Measurements from ENCODE around the gene VCX3B.
"Not testable (repeated sequence)": the region's sequence is repeated elsewhere in the genome, so short reads cannot be mapped to it uniquely, and the experiment has no call there.

Gene VCX3B

DNA sequence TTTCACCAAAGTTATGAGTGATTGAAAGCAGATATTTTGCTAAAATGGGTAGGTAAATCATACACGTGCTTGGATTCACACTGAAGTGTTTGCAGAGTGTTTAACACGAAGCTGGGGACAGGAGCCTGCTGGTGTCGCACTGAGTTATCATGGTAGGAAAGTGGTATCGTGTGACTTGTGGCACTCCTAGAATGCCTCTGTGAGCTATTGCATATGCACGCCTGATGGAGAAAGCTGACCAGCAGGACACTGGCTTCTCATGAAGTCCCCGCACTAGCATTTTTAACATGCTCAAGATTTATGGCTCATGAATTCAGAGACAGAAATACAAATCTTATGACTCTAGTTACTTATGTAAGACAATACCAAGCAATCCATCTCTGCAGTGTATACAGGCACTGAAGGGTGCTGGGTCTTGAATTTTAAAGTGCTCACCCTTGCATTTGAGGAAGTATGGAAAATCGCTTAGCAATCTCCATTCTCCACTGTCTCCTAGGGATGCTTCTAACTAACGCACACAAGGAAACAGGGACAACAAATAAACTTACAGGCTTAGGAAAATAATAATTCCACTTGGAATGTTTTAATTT is 19.8 kb downstream of the VCX3B start:
- DNase-seq (ENCODE audit: low read depth, low spot score), result no peak
- POLR2A ChIA-PET, result no interaction called here

DNA sequence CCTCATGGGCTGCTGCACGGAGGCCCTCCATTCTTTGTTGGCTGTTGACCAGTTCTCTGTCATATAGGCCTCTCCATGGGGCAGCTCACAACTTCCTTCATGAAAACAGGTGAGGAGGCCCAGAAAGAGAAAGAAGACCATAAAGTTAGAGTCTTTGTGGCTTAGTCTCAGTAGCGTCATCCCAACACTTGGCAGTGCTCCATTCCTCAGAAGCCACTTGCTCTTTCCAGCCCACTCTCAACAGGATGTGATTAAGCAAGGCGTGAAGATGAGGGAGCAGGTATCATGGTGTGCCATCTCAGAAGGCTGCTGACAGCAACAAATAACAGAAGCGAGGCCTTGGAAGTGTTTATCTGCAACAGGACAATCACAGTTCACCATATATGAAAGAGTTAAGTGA is 30.4 kb downstream of the VCX3B start:
- CTCF ChIA-PET; H3K4me3 ChIP-seq (ENCODE audit: low read depth, low read length); DNase-seq (ENCODE audit: low read depth, low spot score); POLR2A ChIA-PET: not testable (repeated sequence)

More for the DNA sequence above, 19.8 kb downstream of the VCX3B start:
- CTCF ChIA-PET, result no interaction called here
- TF ChIP-seq, protein P1, sequence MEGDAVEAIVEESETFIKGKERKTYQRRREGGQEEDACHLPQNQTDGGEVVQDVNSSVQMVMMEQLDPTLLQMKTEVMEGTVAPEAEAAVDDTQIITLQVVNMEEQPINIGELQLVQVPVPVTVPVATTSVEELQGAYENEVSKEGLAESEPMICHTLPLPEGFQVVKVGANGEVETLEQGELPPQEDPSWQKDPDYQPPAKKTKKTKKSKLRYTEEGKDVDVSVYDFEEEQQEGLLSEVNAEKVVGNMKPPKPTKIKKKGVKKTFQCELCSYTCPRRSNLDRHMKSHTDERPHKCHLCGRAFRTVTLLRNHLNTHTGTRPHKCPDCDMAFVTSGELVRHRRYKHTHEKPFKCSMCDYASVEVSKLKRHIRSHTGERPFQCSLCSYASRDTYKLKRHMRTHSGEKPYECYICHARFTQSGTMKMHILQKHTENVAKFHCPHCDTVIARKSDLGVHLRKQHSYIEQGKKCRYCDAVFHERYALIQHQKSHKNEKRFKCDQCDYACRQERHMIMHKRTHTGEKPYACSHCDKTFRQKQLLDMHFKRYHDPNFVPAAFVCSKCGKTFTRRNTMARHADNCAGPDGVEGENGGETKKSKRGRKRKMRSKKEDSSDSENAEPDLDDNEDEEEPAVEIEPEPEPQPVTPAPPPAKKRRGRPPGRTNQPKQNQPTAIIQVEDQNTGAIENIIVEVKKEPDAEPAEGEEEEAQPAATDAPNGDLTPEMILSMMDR (IDR thresholded peaks at IDR 0.05; ENCODE audit: insufficient read depth, low read length, missing control alignments), result no peak
- no peak overlapping the region for H3K4me3 ChIP-seq (ENCODE audit: low read depth, low read length)

GRCh38 chrX:8500203-8500602 is 35.6 kb downstream of the VCX3B start:
- TF ChIP-seq, protein P1 (IDR thresholded peaks at IDR 0.05; ENCODE audit: insufficient read depth, low read length, missing control alignments), result no peak
- CTCF ChIA-PET, result no interaction called here
- no peak for DNase-seq (ENCODE audit: low read depth, low spot score)
- POLR2A ChIA-PET, result no interaction called here
- H3K4me3 ChIP-seq (ENCODE audit: low read depth, low read length), result no peak overlapping the region

DNA sequence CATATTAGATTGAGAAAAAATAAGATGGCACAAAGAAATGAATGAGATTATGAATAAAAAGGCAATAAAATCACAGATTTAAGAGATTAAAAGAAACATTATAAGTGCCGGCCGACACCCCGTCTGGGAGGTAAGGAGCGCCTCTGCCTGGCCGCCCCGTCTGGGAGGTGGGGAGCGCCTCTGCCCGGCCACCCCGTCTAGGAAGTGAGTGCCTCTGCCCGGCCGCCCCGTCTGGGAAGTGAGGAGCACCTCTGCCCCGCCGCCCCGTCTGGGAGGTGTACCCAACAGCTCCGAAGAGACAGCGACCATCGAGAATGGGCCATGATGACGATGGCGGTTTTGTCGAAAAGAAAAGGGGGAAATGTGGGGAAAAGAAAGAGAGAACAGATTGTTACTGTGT is 37.5 kb downstream of the VCX3B start:
- POLR2A ChIA-PET; CTCF ChIA-PET; H3K4me3 ChIP-seq (ENCODE audit: low read depth, low read length); DNase-seq (ENCODE audit: low read depth, low spot score): not testable (repeated sequence)

DNA sequence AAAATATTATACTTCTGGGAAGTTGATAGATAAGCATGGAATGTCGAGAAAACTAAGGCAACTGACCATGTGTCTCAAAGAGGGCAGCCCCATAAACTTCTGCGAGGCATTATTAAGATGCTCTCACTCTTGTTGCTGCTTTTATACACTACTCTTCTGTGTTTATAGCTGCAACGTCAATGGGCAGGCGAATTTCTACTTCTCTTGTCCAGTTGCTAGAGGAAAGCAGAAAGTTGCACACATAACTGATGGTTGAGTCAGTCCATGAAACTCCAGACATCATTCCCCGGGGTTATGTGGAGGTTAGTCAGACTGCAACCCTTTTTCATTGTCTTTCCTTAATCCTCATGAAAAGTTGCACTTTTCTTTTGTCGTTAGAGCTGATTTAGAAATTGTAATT is 39.8 kb downstream of the VCX3B start:
- CTCF ChIA-PET, result no interaction called here
- POLR2A ChIA-PET, result no interaction called here
- TF ChIP-seq, protein P1 (IDR thresholded peaks at IDR 0.05; ENCODE audit: insufficient read depth, low read length, missing control alignments), result no peak
- no peak overlapping the region for H3K4me3 ChIP-seq (ENCODE audit: low read depth, low read length)
- DNase-seq (ENCODE audit: low read depth, low spot score), result no peak

Measured in AG04449 (cell line).